ENCODE measurements around the gene LIN7A.

LIN7A gene

GRCh38 chr12:80830533-80831088 is 107.1 kb downstream of the LIN7A start:
- no peak overlapping the region for H3K4me3 ChIP-seq (ENCODE audit: low read depth, low read length)
- TF ChIP-seq CTCF (IDR thresholded peaks at IDR 0.05; ENCODE audit: low read depth, low read length), result no peak
- DNase-seq (ENCODE audit: low read depth, low spot score), result no peak
- in situ Hi-C loops (cut with HindIII; ENCODE audit: low sequenced_read_pairs), result no loop called here

- TF ChIP-seq CTCF (IDR thresholded peaks at IDR 0.05; ENCODE audit: low read depth, low read length), result no peak
- H3K4me3 ChIP-seq (ENCODE audit: low read depth, low read length), result no peak overlapping the region
- DNase-seq (ENCODE audit: low read depth, low spot score), result no peak
- in situ Hi-C loops (cut with HindIII; ENCODE audit: low sequenced_read_pairs), result no loop called here
These were observed 108.0 kb downstream of the LIN7A start for GRCh38 chr12:80829767-80830166.

- TF ChIP-seq CTCF (IDR thresholded peaks at IDR 0.05; ENCODE audit: low read depth, low read length), result no peak
- no peak overlapping the region for H3K4me3 ChIP-seq (ENCODE audit: low read depth, low read length)
- in situ Hi-C loops (cut with HindIII; ENCODE audit: low sequenced_read_pairs), result no loop called here
- no peak for DNase-seq (ENCODE audit: low read depth, low spot score)
These were observed 112.2 kb downstream of the LIN7A start for GRCh38 chr12:80825506-80825905.

- TF ChIP-seq CTCF (IDR thresholded peaks at IDR 0.05; ENCODE audit: low read depth, low read length), result no peak
- in situ Hi-C loops (cut with HindIII; ENCODE audit: low sequenced_read_pairs), result no loop called here
- H3K4me3 ChIP-seq (ENCODE audit: low read depth, low read length), result no peak overlapping the region
- DNase-seq (ENCODE audit: low read depth, low spot score), result no peak
These were observed 114.3 kb downstream of the LIN7A start for GRCh38 chr12:80823393-80823792.

GRCh38 chr12:80821513-80822000 is 116.2 kb downstream of the LIN7A start:
- H3K4me3 ChIP-seq (ENCODE audit: low read depth, low read length), result no peak overlapping the region
- in situ Hi-C loops (cut with HindIII; ENCODE audit: low sequenced_read_pairs), result no loop called here
- no peak for DNase-seq (ENCODE audit: low read depth, low spot score)
- no peak for TF ChIP-seq CTCF (IDR thresholded peaks at IDR 0.05; ENCODE audit: low read depth, low read length)

GRCh38 chr12:80818878-80819277 is 118.9 kb downstream of the LIN7A start:
- no peak for TF ChIP-seq CTCF (IDR thresholded peaks at IDR 0.05; ENCODE audit: low read depth, low read length)
- H3K4me3 ChIP-seq (ENCODE audit: low read depth, low read length), result no peak overlapping the region
- in situ Hi-C loops (cut with HindIII; ENCODE audit: low sequenced_read_pairs), result no loop called here
- no peak for DNase-seq (ENCODE audit: low read depth, low spot score)

Data from astrocyte of the spinal cord (primary cell).